Stomach (tissue), 4 donors: ENCODE data around the gene IRAK4.

Experiments
- CTCF ChIP-seq, 7 experiments: fragments of 450-650 bp in 4 of 7; fragments of 200-600 bp in 3 of 7; sonication (generic) in 3 of 7; IDR thresholded peaks; one replicate each; pipeline ENCODE4 v1.5.1; 2016 to 2019; ENCODE audit warnings: antibody characterized with exemption in 7 of 7, control low read depth in 2 of 7, mild to moderate bottlenecking in 1 of 7
- POLR2A ChIP-seq, 4 donors: fragments of 450-650 bp; IDR thresholded peaks; one replicate each; pipeline ENCODE4 v1.6.1; 2016; ENCODE audit warnings: antibody characterized with exemption in 4 of 4, control low read depth in 2 of 4, mild to moderate bottlenecking in 1 of 4, moderate library complexity in 1 of 4
- POLR2AphosphoS5 ChIP-seq, 3 donors: sonication (generic); formaldehyde crosslinking; IDR thresholded peaks; one replicate each; pipeline ENCODE4 v1.6.1; 2016; ENCODE audit warnings: antibody characterized with exemption in 3 of 3

GRCh38 chr12:43730283-43730682, 28.5 kb upstream of the IRAK4 start:
- TF ChIP-seq POLR2A (IDR thresholded peaks at IDR 0.05) (no peak), CTCF (IDR thresholded peaks at IDR 0.05) (no peak), POLR2AphosphoS5 (IDR thresholded peaks at IDR 0.05) (no peak)
